Stomach smooth muscle (tissue), 2 donors: Measurements from ENCODE around the gene CALCB.
"Not testable (repeated sequence)": the region's sequence is repeated elsewhere in the genome, so short reads cannot be mapped to it uniquely, and the experiment has no call there.

Source experiments
- H3K27ac ChIP-seq: one replicate; pipeline ENCODE4 v1.7.0; 2013; ENCODE audit warnings: mild to moderate bottlenecking, low read length, inconsistent platforms
- H3K27me3 ChIP-seq, 2 donors: one replicate each; pipeline ENCODE4 v1.7.0; 2013; ENCODE audit warnings: low read length in 2 of 2; ENCODE audit not compliant: insufficient read depth in 2 of 2, control insufficient read depth in 1 of 2
- H3K36me3 ChIP-seq, 2 donors: one replicate each; pipeline ENCODE4 v1.7.0; 2013; ENCODE audit warnings: low read length in 2 of 2; ENCODE audit not compliant: control insufficient read depth in 2 of 2, insufficient read depth in 2 of 2
- H3K4me1 ChIP-seq: one replicate; pipeline ENCODE4 v1.7.0; 2013; ENCODE audit warnings: low read length; ENCODE audit not compliant: control insufficient read depth, insufficient read depth
- H3K4me3 ChIP-seq, 2 donors: one replicate each; pipeline ENCODE4 v1.7.0; 2013; ENCODE audit warnings: low read length in 2 of 2
- H3K9ac ChIP-seq, 2 donors: one replicate each; pipeline ENCODE4 v1.7.0; 2013; ENCODE audit warnings: low read length in 2 of 2, mild to moderate bottlenecking in 1 of 2
- H3K9me3 ChIP-seq, 2 donors: one replicate each; pipeline ENCODE4 v1.7.0; 2013; ENCODE audit warnings: low read length in 2 of 2; ENCODE audit not compliant: control insufficient read depth in 2 of 2
- donor health status: healthy.
- donor health status: Pancreatic carcinoma.

The CALCB gene

GRCh38 chr11:15073361-15074205 lies at the start of gene CALCB:
TSS of gene CALCB (plus strand) at chr11:15073593. CDS start at chr11:15074719, 1,126 bp downstream.
- no peak within 1 kb of the TSS for H3K27ac ChIP-seq
- peaks cover 12% of the 10 kb centered on the region for H3K4me1 ChIP-seq
- peaks cover 23 to 31% of the 10 kb centered on the region in 2 donors for H3K27me3 ChIP-seq
- H3K36me3 ChIP-seq: no peaks in the 10 kb centered on the region
- H3K4me3 ChIP-seq: peak within 1 kb of the TSS; percentile 46 to 63
- peak within 1 kb of the TSS in 1 of 2 donors; percentile 14 for H3K9ac ChIP-seq
- no peaks in the 10 kb centered on the region for H3K9me3 ChIP-seq

- Histone ChIP-seq H3K36me3 (no peaks in the 10 kb centered on the region), H3K27me3 (no peaks in the 10 kb centered on the region), H3K4me1 (no peaks in the 10 kb centered on the region), H3K4me3 (no peak overlapping the region), H3K9ac (no peak overlapping the region), H3K27ac (no peak overlapping the region), H3K9me3 (peaks cover 0 to 1% of the 10 kb centered on the region in 2 donors)
Measured at GRCh38 chr11:15027011-15027410, 46.4 kb upstream of the CALCB start.

GRCh38 chr11:15027956-15028355 lies 45.4 kb upstream of the CALCB start:
- no peaks in the 10 kb centered on the region for H3K36me3 ChIP-seq
- no peak overlapping the region for H3K27ac ChIP-seq
- H3K4me3 ChIP-seq: no peak overlapping the region
- H3K4me1 ChIP-seq: no peaks in the 10 kb centered on the region
- no peaks in the 10 kb centered on the region for H3K9me3 ChIP-seq
- no peak overlapping the region for H3K9ac ChIP-seq
- no peaks in the 10 kb centered on the region for H3K27me3 ChIP-seq

GRCh38 chr11:15028379-15028778 lies 45.0 kb upstream of the CALCB start:
- H3K4me3 ChIP-seq: no peak overlapping the region
- H3K27me3 ChIP-seq: no peaks in the 10 kb centered on the region
- no peaks in the 10 kb centered on the region for H3K36me3 ChIP-seq
- no peaks in the 10 kb centered on the region for H3K4me1 ChIP-seq
- H3K27ac ChIP-seq: no peak overlapping the region
- no peaks in the 10 kb centered on the region for H3K9me3 ChIP-seq
- H3K9ac ChIP-seq: no peak overlapping the region

- not testable (repeated sequence) for H3K4me3 ChIP-seq, H3K4me1 ChIP-seq, H3K36me3 ChIP-seq, H3K27ac ChIP-seq, H3K27me3 ChIP-seq, H3K9ac ChIP-seq, H3K9me3 ChIP-seq
Measured at GRCh38 chr11:15031945-15032344, 41.4 kb upstream of the CALCB start.

GRCh38 chr11:15034687-15035267 lies 38.6 kb upstream of the CALCB start:
- Histone ChIP-seq H3K4me3 (no peak overlapping the region), H3K9ac (no peak overlapping the region), H3K27me3 (peaks cover 3 to 5% of the 10 kb centered on the region in 2 donors), H3K9me3 (no peaks in the 10 kb centered on the region), H3K27ac (no peak overlapping the region), H3K36me3 (no peaks in the 10 kb centered on the region), H3K4me1 (no peaks in the 10 kb centered on the region)

GRCh38 chr11:15035283-15035682 lies 38.1 kb upstream of the CALCB start:
- no peak overlapping the region for H3K4me3 ChIP-seq
- peaks cover 3 to 5% of the 10 kb centered on the region in 2 donors for H3K27me3 ChIP-seq
- no peak overlapping the region for H3K27ac ChIP-seq
- no peaks in the 10 kb centered on the region for H3K4me1 ChIP-seq
- H3K9ac ChIP-seq: no peak overlapping the region
- no peaks in the 10 kb centered on the region for H3K9me3 ChIP-seq
- no peaks in the 10 kb centered on the region for H3K36me3 ChIP-seq

GRCh38 chr11:15038963-15039362 lies 34.4 kb upstream of the CALCB start:
- Histone ChIP-seq H3K36me3 (no peaks in the 10 kb centered on the region), H3K4me1 (no peaks in the 10 kb centered on the region), H3K9me3 (no peaks in the 10 kb centered on the region), H3K27me3 (peaks cover 3 to 5% of the 10 kb centered on the region in 2 donors), H3K4me3 (no peak overlapping the region), H3K9ac (no peak overlapping the region), H3K27ac (no peak overlapping the region)

GRCh38 chr11:15045209-15045608 lies 28.2 kb upstream of the CALCB start:
- H3K36me3 ChIP-seq: no peaks in the 10 kb centered on the region
- H3K9me3 ChIP-seq: no peaks in the 10 kb centered on the region
- H3K27me3 ChIP-seq: no peaks in the 10 kb centered on the region
- H3K9ac ChIP-seq: no peak overlapping the region
- no peaks in the 10 kb centered on the region for H3K4me1 ChIP-seq
- H3K4me3 ChIP-seq: no peak overlapping the region
- H3K27ac ChIP-seq: no peak overlapping the region

- Histone ChIP-seq H3K27me3 (no peaks in the 10 kb centered on the region), H3K9me3 (no peaks in the 10 kb centered on the region), H3K36me3 (no peaks in the 10 kb centered on the region), H3K4me1 (no peaks in the 10 kb centered on the region), H3K9ac (no peak overlapping the region), H3K4me3 (no peak overlapping the region), H3K27ac (no peak overlapping the region)
Measured at GRCh38 chr11:15045891-15046290, 27.5 kb upstream of the CALCB start.

- not testable (repeated sequence) for H3K4me1 ChIP-seq, H3K36me3 ChIP-seq, H3K27me3 ChIP-seq, H3K9ac ChIP-seq, H3K4me3 ChIP-seq, H3K27ac ChIP-seq, H3K9me3 ChIP-seq
Measured at GRCh38 chr11:15046673-15047072, 26.7 kb upstream of the CALCB start.
